Activated naive CD4-positive, alpha-beta T cell treated with anti-CD3 and anti-CD28 coated beads for 36 hours (primary cell): ENCODE measurements around the gene PEMT. TPM values are rescaled to one million over a fixed set of nuclear protein-coding genes. Genes with fewer than 3 reads are reported as not detected.

ENCODE experiments used
- CTCF ChIA-PET: fragments of 350-600 bp; sonication (Branson Sonifier 250); formaldehyde crosslinking; loops from one replicate; lab custom pipeline; 2021; ENCODE audit warnings: antibody characterized with exemption; lab: Charles Lee
- DNase-seq: peaks from one replicate; pipeline ENCODE4 v3.0.0-alpha.2; 2020
- H3K27ac Mint-ChIP-seq: one replicate; pipeline ENCODE4 v1.8.0; 2021; ENCODE audit warnings: mild to moderate bottlenecking, mixed read lengths
- H3K27me3 Mint-ChIP-seq: one replicate; pipeline ENCODE4 v1.8.0; 2021; ENCODE audit warnings: low read depth, mixed read lengths
- H3K36me3 Mint-ChIP-seq: one replicate; pipeline ENCODE4 v1.8.0; 2021; ENCODE audit warnings: low read depth, mixed read lengths
- H3K4me1 Mint-ChIP-seq: one replicate; pipeline ENCODE4 v1.8.0; 2021; ENCODE audit warnings: low read depth, mixed read lengths
- H3K4me3 Mint-ChIP-seq: one replicate; pipeline ENCODE4 v1.8.0; 2021; ENCODE audit warnings: mild to moderate bottlenecking, moderate library complexity, mixed read lengths
- H3K9me3 Mint-ChIP-seq: one replicate; pipeline ENCODE4 v1.8.0; 2021; ENCODE audit warnings: mixed read lengths
- intact Hi-C: fragments of 100-400 bp; cut with micrococcal nuclease; formaldehyde crosslinking; loops from one replicate; pipeline ENCODE4 v1.15.1; 2023
- total RNA-seq, 2 experiments: library from RNA; stranded (reverse); gene quantifications; one replicate each; pipeline ENCODE4 v1.2.3, GENCODE V29; 2021

PEMT gene
- total RNA-seq, 2 experiments from 2014 or later: 33.7 to 35.6 TPM

DNA sequence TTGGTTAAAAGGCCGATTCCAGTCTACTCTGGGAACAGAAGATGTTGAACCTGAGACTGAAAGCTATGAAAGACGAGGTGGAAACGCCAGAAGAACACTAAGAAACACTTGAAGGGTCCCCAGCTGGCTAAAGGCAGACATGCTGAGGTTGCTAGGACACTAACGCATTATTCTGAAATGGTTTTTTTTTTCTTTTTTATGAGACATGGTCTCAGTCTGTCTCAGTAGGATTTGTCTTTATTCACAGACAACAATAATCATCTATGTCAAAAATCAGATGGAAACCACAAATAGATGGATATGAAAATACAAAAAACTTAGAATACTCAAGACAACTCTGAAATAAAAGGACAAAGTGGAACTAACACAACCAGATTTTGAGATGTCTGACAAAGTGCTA lies 60.4 kb downstream of the PEMT start:
- Mint-ChIP-seq H3K4me3 (no peak overlapping the region), H3K9me3 (no peaks in the 10 kb centered on the region), H3K4me1 (no peaks in the 10 kb centered on the region), H3K36me3 (no peaks in the 10 kb centered on the region), H3K27me3 (no peaks in the 10 kb centered on the region), H3K27ac (no peak overlapping the region)
- intact Hi-C loops: no loop called here
- CTCF ChIA-PET: interaction anchor here (0.9 to 1.3 kb wide), 2 partner anchors 34 to 257 kb away, joined by 4 read pairs; no protein-coding TSS in a partner anchor
- no peak for DNase-seq

DNA sequence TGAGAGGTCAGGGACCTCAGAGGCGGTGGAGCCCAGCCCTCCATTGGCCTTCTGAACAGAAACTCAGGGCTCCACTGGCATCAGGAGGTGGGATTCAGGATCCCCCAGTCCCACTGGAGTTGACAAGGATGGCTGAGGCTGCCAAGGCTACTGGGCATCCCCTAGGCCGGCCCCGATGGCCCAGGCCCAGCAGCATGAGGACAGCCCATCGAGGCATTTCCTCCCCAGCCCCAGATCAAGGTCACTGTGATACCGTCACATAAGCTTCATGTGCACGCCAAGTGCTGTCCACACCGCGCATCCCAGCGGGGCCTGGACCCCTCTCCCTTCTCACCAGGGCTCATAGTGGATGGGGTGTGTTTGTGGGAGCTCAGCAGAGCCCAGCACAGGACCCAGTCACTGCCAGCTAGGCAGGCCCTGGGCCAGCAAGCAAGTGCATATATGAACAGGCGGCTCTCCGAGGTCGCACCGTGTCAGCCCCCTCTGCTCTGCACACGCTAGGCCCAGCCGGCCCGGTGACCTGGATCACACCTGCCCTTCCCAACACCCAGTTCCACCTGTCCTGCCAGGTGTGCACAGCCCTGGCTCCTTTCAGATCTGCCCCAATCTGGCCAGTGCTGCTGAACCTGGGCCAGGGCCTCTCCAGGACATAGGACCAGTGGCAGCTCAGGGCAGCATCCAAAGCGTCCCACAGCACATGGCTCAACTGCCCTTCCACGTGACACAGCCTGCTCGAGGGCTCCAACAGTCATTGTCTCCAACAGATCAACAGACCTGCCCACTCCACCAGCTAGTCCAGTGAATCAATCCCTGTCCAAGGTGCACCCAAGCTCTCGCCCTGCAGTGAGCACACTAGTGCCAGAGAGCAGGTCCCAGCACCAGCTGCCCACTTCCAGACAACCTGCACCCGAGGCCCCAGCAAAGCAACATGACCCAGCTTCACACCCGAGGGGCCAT lies 62.5 kb downstream of the PEMT start:
- CTCF ChIA-PET: interaction anchor here (0.6 to 1.8 kb wide), 2 partner anchors 29 to 40 kb away, joined by 3 to 6 read pairs; no protein-coding TSS in a partner anchor
- no peaks in the 10 kb centered on the region for H3K9me3 Mint-ChIP-seq

GRCh38 chr17:17527956-17528500 lies 63.5 kb downstream of the PEMT start:
- intact Hi-C loops: no loop called here
- no peaks in the 10 kb centered on the region for H3K4me1 Mint-ChIP-seq
- DNase-seq: no peak
- H3K36me3 Mint-ChIP-seq: no peaks in the 10 kb centered on the region
- no peak overlapping the region for H3K27ac Mint-ChIP-seq
- no peaks in the 10 kb centered on the region for H3K9me3 Mint-ChIP-seq
- CTCF ChIA-PET: interaction anchor here (1.8 kb wide), 1 partner anchor 40 kb away, joined by 6 read pairs; no protein-coding TSS in a partner anchor
- no peak overlapping the region for H3K4me3 Mint-ChIP-seq
- H3K27me3 Mint-ChIP-seq: no peaks in the 10 kb centered on the region

More for the DNA sequence above, 62.5 kb downstream of the PEMT start:
- Mint-ChIP-seq H3K27me3 (no peaks in the 10 kb centered on the region), H3K36me3 (no peaks in the 10 kb centered on the region), H3K4me3 (no peak overlapping the region), H3K4me1 (no peaks in the 10 kb centered on the region), H3K27ac (no peak overlapping the region)
- intact Hi-C loops: no loop called here
- no peak for DNase-seq

DNA sequence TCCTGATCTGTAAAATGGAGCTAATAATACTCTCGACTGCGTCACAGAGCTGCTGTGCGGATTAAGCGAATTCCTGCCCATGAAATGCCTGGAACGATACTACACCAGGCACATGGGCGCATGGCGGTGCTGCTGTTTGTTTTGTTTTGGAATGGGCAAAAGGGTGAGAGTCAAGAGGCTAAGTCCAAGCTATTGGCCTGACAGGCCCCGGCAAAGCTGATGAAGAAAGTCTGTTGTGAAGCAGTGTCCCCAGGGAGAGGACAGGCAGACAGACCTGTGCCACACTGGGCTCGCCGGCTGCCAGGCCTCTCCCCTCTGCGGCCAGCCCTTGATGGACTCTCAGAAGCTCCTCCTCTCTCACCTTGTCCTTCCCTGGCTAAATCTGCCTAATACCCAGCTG lies 64.0 kb downstream of the PEMT start:
- Mint-ChIP-seq H3K27ac (no peak overlapping the region), H3K27me3 (no peaks in the 10 kb centered on the region), H3K9me3 (no peaks in the 10 kb centered on the region), H3K4me1 (no peaks in the 10 kb centered on the region), H3K4me3 (no peak overlapping the region), H3K36me3 (no peaks in the 10 kb centered on the region)
- CTCF ChIA-PET: interaction anchor here (1.0 to 1.8 kb wide), 2 partner anchors 31 to 41 kb away, joined by 3 to 6 read pairs; no protein-coding TSS in a partner anchor
- DNase-seq: no peak
- intact Hi-C loops: no loop called here

DNA sequence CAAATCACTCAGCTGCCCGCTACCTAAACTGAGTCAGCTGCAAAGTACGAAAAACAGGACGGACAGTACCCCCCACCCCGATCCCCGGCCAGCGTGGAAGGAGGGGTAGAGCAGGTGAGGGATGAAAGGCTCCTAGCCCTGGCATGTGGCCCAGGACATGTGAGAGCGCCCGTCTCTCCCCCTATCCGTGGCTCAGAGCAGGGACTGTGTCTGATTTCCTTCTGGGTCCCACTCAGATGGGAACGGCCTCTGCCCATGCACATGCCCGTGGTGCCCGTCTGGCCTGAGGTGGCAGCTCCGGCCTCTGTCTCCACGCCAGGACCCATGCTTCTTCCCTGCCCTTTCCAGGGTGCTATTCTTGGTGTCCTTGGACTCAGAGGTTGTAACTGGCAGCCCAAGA lies 65.1 kb downstream of the PEMT start:
- intact Hi-C loops: no loop called here
- CTCF ChIA-PET: interaction anchor here (1.0 kb wide), 1 partner anchor 29 kb away, joined by 3 read pairs; no protein-coding TSS in a partner anchor
- Mint-ChIP-seq H3K27ac (no peak overlapping the region), H3K27me3 (no peaks in the 10 kb centered on the region), H3K4me3 (no peak overlapping the region), H3K4me1 (no peaks in the 10 kb centered on the region), H3K36me3 (no peaks in the 10 kb centered on the region), H3K9me3 (no peaks in the 10 kb centered on the region)
- no peak for DNase-seq

GRCh38 chr17:17525956-17526355 lies 65.6 kb downstream of the PEMT start:
- Mint-ChIP-seq H3K9me3 (no peaks in the 10 kb centered on the region), H3K27ac (no peak overlapping the region), H3K27me3 (no peaks in the 10 kb centered on the region), H3K36me3 (no peaks in the 10 kb centered on the region), H3K4me3 (no peak overlapping the region), H3K4me1 (no peaks in the 10 kb centered on the region)
- CTCF ChIA-PET: no interaction called here
- DNase-seq: no peak
- intact Hi-C loops: no loop called here

GRCh38 chr17:17525311-17525710 lies 66.2 kb downstream of the PEMT start:
- H3K4me1 Mint-ChIP-seq: no peaks in the 10 kb centered on the region
- CTCF ChIA-PET: interaction anchor here (0.6 kb wide), 1 partner anchor 121 kb away, joined by 3 read pairs; no protein-coding TSS in a partner anchor
- no peaks in the 10 kb centered on the region for H3K27me3 Mint-ChIP-seq
- H3K4me3 Mint-ChIP-seq: no peak overlapping the region
- intact Hi-C loops: no loop called here
- no peak for DNase-seq
- no peak overlapping the region for H3K27ac Mint-ChIP-seq
- H3K36me3 Mint-ChIP-seq: no peaks in the 10 kb centered on the region
- no peaks in the 10 kb centered on the region for H3K9me3 Mint-ChIP-seq

- no peak for DNase-seq
- H3K4me1 Mint-ChIP-seq: no peaks in the 10 kb centered on the region
- no peaks in the 10 kb centered on the region for H3K9me3 Mint-ChIP-seq
- no peak overlapping the region for H3K27ac Mint-ChIP-seq
- H3K4me3 Mint-ChIP-seq: no peak overlapping the region
- H3K27me3 Mint-ChIP-seq: no peaks in the 10 kb centered on the region
- intact Hi-C loops: no loop called here
- H3K36me3 Mint-ChIP-seq: no peaks in the 10 kb centered on the region
- CTCF ChIA-PET: no interaction called here
Measured at GRCh38 chr17:17523731-17524490, 67.6 kb downstream of the PEMT start.

- Mint-ChIP-seq H3K4me1 (no peaks in the 10 kb centered on the region), H3K9me3 (no peaks in the 10 kb centered on the region), H3K27me3 (no peaks in the 10 kb centered on the region), H3K36me3 (no peaks in the 10 kb centered on the region), H3K4me3 (no peak overlapping the region), H3K27ac (no peak overlapping the region)
- DNase-seq: no peak
- CTCF ChIA-PET: no interaction called here
- intact Hi-C loops: no loop called here
Measured at GRCh38 chr17:17523001-17523730, 68.3 kb downstream of the PEMT start.

GRCh38 chr17:17520599-17521232 lies 70.8 kb downstream of the PEMT start:
- H3K27ac Mint-ChIP-seq: no peak overlapping the region
- H3K9me3 Mint-ChIP-seq: no peaks in the 10 kb centered on the region
- no peaks in the 10 kb centered on the region for H3K36me3 Mint-ChIP-seq
- no peaks in the 10 kb centered on the region for H3K4me1 Mint-ChIP-seq
- intact Hi-C loops: loop anchor here (2.0 kb wide), 1 partner anchor 62 kb away; no protein-coding TSS in a partner anchor
- no peak overlapping the region for H3K4me3 Mint-ChIP-seq
- no peaks in the 10 kb centered on the region for H3K27me3 Mint-ChIP-seq
- CTCF ChIA-PET: no interaction called here
- no peak for DNase-seq

- no peaks in the 10 kb centered on the region for H3K27me3 Mint-ChIP-seq
- H3K4me3 Mint-ChIP-seq: no peak overlapping the region
- CTCF ChIA-PET: no interaction called here
- no peaks in the 10 kb centered on the region for H3K36me3 Mint-ChIP-seq
- no peaks in the 10 kb centered on the region for H3K4me1 Mint-ChIP-seq
- intact Hi-C loops: loop anchor here (2.0 kb wide), 1 partner anchor 61 kb away; no protein-coding TSS in a partner anchor
- no peaks in the 10 kb centered on the region for H3K9me3 Mint-ChIP-seq
- no peak for DNase-seq
- no peak overlapping the region for H3K27ac Mint-ChIP-seq
Measured at GRCh38 chr17:17519886-17520285, 71.6 kb downstream of the PEMT start.
